ENCODE measurements around the gene PLEKHG3.

The PLEKHG3 gene

GRCh38 chr14:64725261-64725815 is 21.1 kb downstream of the PLEKHG3 start:
- DNase-seq (ENCODE audit: extremely low read depth in 1 of 2, low read depth in 1 of 2), result no peak

GRCh38 chr14:64725879-64726584 is 21.8 kb downstream of the PLEKHG3 start:
- DNase-seq (ENCODE audit: extremely low read depth in 1 of 2, low read depth in 1 of 2), result no peak

- DNase-seq (ENCODE audit: extremely low read depth in 1 of 2, low read depth in 1 of 2), result no peak
Observed at GRCh38 chr14:64726585-64726890, 22.3 kb downstream of the PLEKHG3 start.

GRCh38 chr14:64727551-64728071 is 23.4 kb downstream of the PLEKHG3 start:
- DNase-seq (ENCODE audit: extremely low read depth in 1 of 2, low read depth in 1 of 2), result no peak

GRCh38 chr14:64728106-64728505 is 23.9 kb downstream of the PLEKHG3 start:
- DNase-seq (ENCODE audit: extremely low read depth in 1 of 2, low read depth in 1 of 2), result no peak

- no peak for DNase-seq (ENCODE audit: extremely low read depth in 1 of 2, low read depth in 1 of 2)
Observed at GRCh38 chr14:64728856-64729255, 24.6 kb downstream of the PLEKHG3 start.

- DNase-seq (ENCODE audit: extremely low read depth in 1 of 2, low read depth in 1 of 2), result no peak
Observed at GRCh38 chr14:64729386-64730060, 25.3 kb downstream of the PLEKHG3 start.

- DNase-seq (ENCODE audit: extremely low read depth in 1 of 2, low read depth in 1 of 2), result no peak
Observed at GRCh38 chr14:64730061-64730440, 25.8 kb downstream of the PLEKHG3 start.

GRCh38 chr14:64730681-64731080 is 26.5 kb downstream of the PLEKHG3 start:
- no peak for DNase-seq (ENCODE audit: extremely low read depth in 1 of 2, low read depth in 1 of 2)

- no peak for DNase-seq (ENCODE audit: extremely low read depth in 1 of 2, low read depth in 1 of 2)
Observed at GRCh38 chr14:64731141-64731581, 26.9 kb downstream of the PLEKHG3 start.

GRCh38 chr14:64732066-64732465 is 27.8 kb downstream of the PLEKHG3 start:
- DNase-seq (ENCODE audit: extremely low read depth in 1 of 2, low read depth in 1 of 2), result no peak

GRCh38 chr14:64732536-64733120 is 28.4 kb downstream of the PLEKHG3 start:
- no peak for DNase-seq (ENCODE audit: extremely low read depth in 1 of 2, low read depth in 1 of 2)

- DNase-seq (ENCODE audit: extremely low read depth in 1 of 2, low read depth in 1 of 2), result no peak
Observed at GRCh38 chr14:64733321-64733720, 29.1 kb downstream of the PLEKHG3 start.

- no peak for DNase-seq (ENCODE audit: extremely low read depth in 1 of 2, low read depth in 1 of 2)
Observed at GRCh38 chr14:64733899-64734298, 29.7 kb downstream of the PLEKHG3 start.

- no peak for DNase-seq (ENCODE audit: extremely low read depth in 1 of 2, low read depth in 1 of 2)
Observed at GRCh38 chr14:64734990-64735389, 30.8 kb downstream of the PLEKHG3 start.

GRCh38 chr14:64736271-64737169 is 32.3 kb downstream of the PLEKHG3 start:
- DNase-seq (ENCODE audit: extremely low read depth in 1 of 2, low read depth in 1 of 2), result no peak

GRCh38 chr14:64737391-64738280 is 33.4 kb downstream of the PLEKHG3 start:
- DNase-seq (ENCODE audit: extremely low read depth in 1 of 2, low read depth in 1 of 2), result no peak

GRCh38 chr14:64738281-64738804 is 34.1 kb downstream of the PLEKHG3 start:
- no peak for DNase-seq (ENCODE audit: extremely low read depth in 1 of 2, low read depth in 1 of 2)

GRCh38 chr14:64741200-64741599 is 37.0 kb downstream of the PLEKHG3 start:
- no peak for DNase-seq (ENCODE audit: extremely low read depth in 1 of 2, low read depth in 1 of 2)
